Transverse colon (tissue), 4 donors: Measurements from ENCODE around the gene P3H4.

Experiments
- CTCF ChIP-seq, 5 experiments: fragments of 200-600 bp in 3 of 5; fragments of 450-650 bp in 2 of 5; sonication (generic) in 3 of 5; IDR thresholded peaks; 1 replicate in 2 of 5; 2 replicates in 3 of 5; pipeline ENCODE4 v1.5.1; 2016 to 2017; ENCODE audit warnings: antibody characterized with exemption in 5 of 5, inconsistent platforms in 3 of 5, mild to moderate bottlenecking in 2 of 5, moderate library complexity in 1 of 5
- EP300 ChIP-seq: sonication (generic); formaldehyde crosslinking; IDR thresholded peaks from one replicate; pipeline ENCODE4 v1.6.1; 2017; ENCODE audit warnings: antibody characterized with exemption, low read depth
- POLR2A ChIP-seq: fragments of 450-650 bp; IDR thresholded peaks from one replicate; pipeline ENCODE4 v1.6.1; 2016; ENCODE audit warnings: antibody characterized with exemption, mild to moderate bottlenecking, moderate library complexity
- POLR2AphosphoS5 ChIP-seq, 3 donors: sonication (generic); formaldehyde crosslinking; IDR thresholded peaks; one replicate each; pipeline ENCODE4 v1.6.1; 2016; ENCODE audit warnings: antibody characterized with exemption in 3 of 3

- TF ChIP-seq CTCF (IDR thresholded peaks at IDR 0.05), result no peak
- TF ChIP-seq POLR2AphosphoS5 (IDR thresholded peaks at IDR 0.05), result no peak
- TF ChIP-seq EP300, result no peak
- TF ChIP-seq POLR2A, result no peak
Measured at GRCh38 chr17:41772586-41773189, 39.1 kb downstream of the P3H4 start.
